Progenitor cell of endocrine pancreas (in vitro differentiated cells): ENCODE data around the gene CD86. TPM values are rescaled to one million over a fixed set of nuclear protein-coding genes. Genes with fewer than 3 reads are reported as not detected.

Experiments
- DNase-seq: peaks from one replicate; pipeline ENCODE4 v3.0.0; 2021; ENCODE audit warnings: low spot score; ENCODE audit not compliant: unreplicated experiment
- H3K27ac Mint-ChIP-seq: 2 replicates; pipeline ENCODE4 v1.8.0; 2021; ENCODE audit warnings: mild to moderate bottlenecking, moderate library complexity, mixed read lengths
- H3K27me3 Mint-ChIP-seq: 2 replicates; pipeline ENCODE4 v1.8.0; 2021; ENCODE audit warnings: mixed read lengths
- H3K36me3 Mint-ChIP-seq: 2 replicates; pipeline ENCODE4 v1.8.0; 2022; ENCODE audit warnings: mixed read lengths; ENCODE audit not compliant: insufficient read depth
- H3K4me1 Mint-ChIP-seq: 2 replicates; pipeline ENCODE4 v1.8.0; 2021; ENCODE audit warnings: low read depth, mixed read lengths
- H3K4me3 Mint-ChIP-seq: 2 replicates; pipeline ENCODE4 v1.8.0; 2021; ENCODE audit warnings: low read depth, mild to moderate bottlenecking, moderate library complexity, mixed read lengths
- H3K9me3 Mint-ChIP-seq: 2 replicates; pipeline ENCODE4 v1.8.0; 2021; ENCODE audit warnings: low read depth, mixed read lengths
- CTCF ChIP-seq: fragments of 200-600 bp; sonication (generic); IDR thresholded peaks from one replicate; pipeline ENCODE4 v1.5.0; 2021; ENCODE audit warnings: antibody characterized with exemption, mild to moderate bottlenecking; ENCODE audit not compliant: unreplicated experiment
- total RNA-seq: library from RNA; stranded (reverse); gene quantifications from 2 replicates; pipeline ENCODE4 v1.2.1, GENCODE V29; 2021

CD86 gene
- total RNA-seq, 1 donor from 2014 or later = not detected

- no peak overlapping the region for H3K27ac Mint-ChIP-seq
- no peaks in the 10 kb centered on the region for H3K36me3 Mint-ChIP-seq
- no peak for TF ChIP-seq CTCF
- H3K4me1 Mint-ChIP-seq = peaks cover 7% of the 10 kb centered on the region
- H3K27me3 Mint-ChIP-seq = peaks cover 36% of the 10 kb centered on the region
- no peak for DNase-seq
- H3K9me3 Mint-ChIP-seq = no peaks in the 10 kb centered on the region
- no peak overlapping the region for H3K4me3 Mint-ChIP-seq
These were observed 25.0 kb downstream of the CD86 start for GRCh38 chr3:122080207-122080587.

- Mint-ChIP-seq H3K4me1 (peaks cover 4% of the 10 kb centered on the region), H3K4me3 (no peak overlapping the region), H3K27me3 (peaks cover 43% of the 10 kb centered on the region), H3K27ac (no peak overlapping the region), H3K36me3 (no peaks in the 10 kb centered on the region), H3K9me3 (no peaks in the 10 kb centered on the region)
- no peak for TF ChIP-seq CTCF
- DNase-seq = no peak
These were observed 26.5 kb downstream of the CD86 start for GRCh38 chr3:122081543-122082247.

- Mint-ChIP-seq H3K27me3 (peaks cover 44% of the 10 kb centered on the region), H3K4me3 (no peak overlapping the region), H3K36me3 (no peaks in the 10 kb centered on the region), H3K4me1 (peaks cover 4% of the 10 kb centered on the region), H3K9me3 (no peaks in the 10 kb centered on the region), H3K27ac (no peak overlapping the region)
- no peak for TF ChIP-seq CTCF
- DNase-seq = no peak
These were observed 27.2 kb downstream of the CD86 start for GRCh38 chr3:122082357-122082756.

GRCh38 chr3:122084799-122085198 lies 29.6 kb downstream of the CD86 start:
- no peak for TF ChIP-seq CTCF
- no peak overlapping the region for H3K4me3 Mint-ChIP-seq

GRCh38 chr3:122085673-122086072 lies 30.5 kb downstream of the CD86 start:
- Mint-ChIP-seq H3K27ac (no peak overlapping the region), H3K27me3 (peaks cover 35% of the 10 kb centered on the region), H3K4me3 (no peak overlapping the region), H3K9me3 (no peaks in the 10 kb centered on the region), H3K36me3 (no peaks in the 10 kb centered on the region), H3K4me1 (no peaks in the 10 kb centered on the region)
- no peak for TF ChIP-seq CTCF
- DNase-seq = no peak

More at GRCh38 chr3:122084799-122085198, 29.6 kb downstream of the CD86 start:
- H3K27me3 Mint-ChIP-seq = peaks cover 40% of the 10 kb centered on the region
- H3K36me3 Mint-ChIP-seq = no peaks in the 10 kb centered on the region
- no peaks in the 10 kb centered on the region for H3K9me3 Mint-ChIP-seq
- no peaks in the 10 kb centered on the region for H3K4me1 Mint-ChIP-seq
- no peak for DNase-seq
- no peak overlapping the region for H3K27ac Mint-ChIP-seq
